ENCODE measurements around the gene EIF3L.
A peak's percentile ranks its signal among the peaks of the same experiment; 100 is the strongest.

Gene EIF3L

DNA sequence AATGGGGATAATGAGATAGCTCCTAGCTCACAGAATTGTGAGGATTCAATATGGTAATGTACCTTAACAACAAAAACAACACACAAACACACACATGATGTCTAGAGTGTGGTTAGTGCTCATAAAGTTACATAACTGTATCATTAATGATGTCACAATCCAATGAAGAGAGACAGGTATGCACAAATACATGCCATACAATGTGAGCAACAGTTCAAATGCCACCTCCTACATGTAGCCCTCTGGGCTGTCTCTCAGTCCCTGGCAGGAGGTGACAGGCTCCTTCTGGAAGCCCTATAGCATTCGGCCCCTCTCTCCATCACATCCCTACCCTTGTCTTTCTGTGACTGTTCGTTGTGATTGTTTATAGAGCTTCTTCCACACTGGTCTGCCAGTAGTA is 48.6 kb downstream of the EIF3L start:
- Histone ChIP-seq H3K36me3 (peaks cover 4% of the 10 kb centered on the region), H3K27ac (no peak overlapping the region), H3K9me3 (no peaks in the 10 kb centered on the region), H3K4me3 (ENCODE audit: low read depth in 1 of 2, low read length in 1 of 2) (no peak overlapping the region), H3K4me1 (ENCODE audit: control insufficient read depth in 1 of 2, insufficient read depth in 1 of 2, low read depth in 1 of 2, low read length in 1 of 2) (peaks cover 13% of the 10 kb centered on the region in 2 experiments), H3K27me3 (no peaks in the 10 kb centered on the region)
- TF ChIP-seq, protein P1, sequence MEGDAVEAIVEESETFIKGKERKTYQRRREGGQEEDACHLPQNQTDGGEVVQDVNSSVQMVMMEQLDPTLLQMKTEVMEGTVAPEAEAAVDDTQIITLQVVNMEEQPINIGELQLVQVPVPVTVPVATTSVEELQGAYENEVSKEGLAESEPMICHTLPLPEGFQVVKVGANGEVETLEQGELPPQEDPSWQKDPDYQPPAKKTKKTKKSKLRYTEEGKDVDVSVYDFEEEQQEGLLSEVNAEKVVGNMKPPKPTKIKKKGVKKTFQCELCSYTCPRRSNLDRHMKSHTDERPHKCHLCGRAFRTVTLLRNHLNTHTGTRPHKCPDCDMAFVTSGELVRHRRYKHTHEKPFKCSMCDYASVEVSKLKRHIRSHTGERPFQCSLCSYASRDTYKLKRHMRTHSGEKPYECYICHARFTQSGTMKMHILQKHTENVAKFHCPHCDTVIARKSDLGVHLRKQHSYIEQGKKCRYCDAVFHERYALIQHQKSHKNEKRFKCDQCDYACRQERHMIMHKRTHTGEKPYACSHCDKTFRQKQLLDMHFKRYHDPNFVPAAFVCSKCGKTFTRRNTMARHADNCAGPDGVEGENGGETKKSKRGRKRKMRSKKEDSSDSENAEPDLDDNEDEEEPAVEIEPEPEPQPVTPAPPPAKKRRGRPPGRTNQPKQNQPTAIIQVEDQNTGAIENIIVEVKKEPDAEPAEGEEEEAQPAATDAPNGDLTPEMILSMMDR (IDR thresholded peaks at IDR 0.05) = no peak

DNA sequence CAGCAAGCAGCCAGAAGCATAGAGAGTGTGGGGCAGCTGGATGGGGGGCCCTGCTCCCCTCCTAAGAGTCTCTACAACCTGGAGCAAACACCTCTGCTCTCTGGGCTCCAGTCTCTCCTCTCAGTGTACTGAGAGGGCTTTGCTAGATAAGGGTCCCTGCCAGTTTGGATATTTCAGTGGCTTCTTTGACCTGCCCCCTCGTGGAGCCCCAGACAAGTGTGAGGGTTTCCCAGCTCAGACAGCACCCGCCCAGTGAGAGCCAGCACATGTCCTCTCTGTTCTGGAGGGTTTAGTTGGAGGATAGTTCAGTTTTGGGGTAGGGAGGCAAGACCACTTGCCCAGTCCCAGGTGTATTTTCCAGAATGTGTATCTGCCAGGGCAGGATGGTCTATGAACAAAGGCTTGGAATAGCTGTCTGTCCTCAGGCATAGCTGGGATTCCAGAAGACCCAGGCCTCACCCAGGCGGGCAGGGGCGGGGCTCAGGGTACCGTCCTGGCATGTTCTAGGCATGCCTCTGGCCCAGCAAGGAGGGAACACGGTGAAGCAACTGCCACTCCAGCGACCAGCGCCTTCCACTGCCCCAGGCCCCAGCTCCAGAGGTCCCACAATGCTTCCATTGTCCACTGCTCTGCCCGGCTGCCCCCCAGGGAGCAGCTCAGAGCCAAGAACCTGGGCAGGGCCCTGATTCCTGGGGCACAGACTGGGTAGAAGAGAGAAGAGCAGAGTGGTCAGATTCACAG is 49.4 kb downstream of the EIF3L start:
- H3K4me3 ChIP-seq (ENCODE audit: low read depth in 1 of 2, low read length in 1 of 2) = no peak overlapping the region
- no peaks in the 10 kb centered on the region for H3K36me3 ChIP-seq
- TF ChIP-seq, protein P1 (IDR thresholded peaks at IDR 0.05) = no peak
- H3K9me3 ChIP-seq = no peaks in the 10 kb centered on the region
- H3K27me3 ChIP-seq = no peaks in the 10 kb centered on the region
- H3K4me1 ChIP-seq (ENCODE audit: control insufficient read depth in 1 of 2, insufficient read depth in 1 of 2, low read depth in 1 of 2, low read length in 1 of 2) = peaks cover 13% of the 10 kb centered on the region in 2 experiments
- H3K27ac ChIP-seq = no peak overlapping the region

GRCh38 chr22:37904572-37905533 is 55.6 kb downstream of the EIF3L start:
- no peak overlapping the region for H3K4me3 ChIP-seq (ENCODE audit: low read depth in 1 of 2, low read length in 1 of 2)
- no peaks in the 10 kb centered on the region for H3K9me3 ChIP-seq
- H3K27me3 ChIP-seq = no peaks in the 10 kb centered on the region
- peaks cover 15 to 19% of the 10 kb centered on the region in 2 experiments for H3K4me1 ChIP-seq (ENCODE audit: control insufficient read depth in 1 of 2, insufficient read depth in 1 of 2, low read depth in 1 of 2, low read length in 1 of 2)
- TF ChIP-seq, protein P1 (IDR thresholded peaks at IDR 0.05) = no peak
- H3K36me3 ChIP-seq = no peaks in the 10 kb centered on the region
- H3K27ac ChIP-seq = no peak overlapping the region

DNA sequence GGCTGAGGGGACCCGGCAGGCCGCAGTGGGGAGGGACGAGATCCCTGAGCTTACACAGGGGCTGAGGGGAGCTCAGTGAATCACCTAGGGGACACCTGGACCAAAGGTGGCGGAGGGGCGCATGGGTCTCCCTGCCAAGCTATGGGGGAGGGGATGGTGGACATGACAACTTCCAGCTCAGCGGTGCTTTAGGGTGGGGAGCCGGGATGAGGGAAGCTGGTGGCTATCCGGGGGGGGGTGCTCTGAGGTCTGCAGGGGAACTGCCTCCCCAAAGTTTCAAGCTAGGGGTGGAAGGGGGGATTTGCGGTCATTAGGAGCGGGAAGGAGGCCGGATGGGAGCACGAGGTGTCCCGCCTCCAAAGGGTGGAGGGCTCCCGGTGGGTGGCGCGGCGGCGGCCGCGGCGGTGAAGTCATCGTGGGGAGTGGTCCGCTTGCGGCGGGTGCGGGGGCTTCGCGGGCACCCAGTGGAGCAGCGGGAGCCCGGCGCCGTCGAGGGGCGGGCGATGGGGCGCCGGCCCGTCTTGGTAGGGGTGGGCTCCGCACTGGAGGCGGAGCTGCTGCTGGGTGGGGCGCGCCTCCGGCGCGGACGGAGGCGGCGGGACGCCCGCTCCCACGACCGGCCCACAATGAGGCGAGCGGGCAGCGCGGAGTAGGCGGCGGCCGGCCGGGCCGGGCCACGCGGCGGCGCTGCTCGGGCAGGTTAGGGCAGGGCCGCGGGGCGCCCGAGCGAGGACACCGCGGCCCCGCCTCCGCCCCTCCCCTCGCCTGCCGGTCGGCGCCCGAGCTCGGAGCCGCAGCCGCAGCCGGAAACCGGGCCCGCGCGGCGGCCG is 56.5 kb downstream of the EIF3L start, which contains the start of gene MICALL1:
MICALL1 (plus strand) TSS at position 764 of the 830 bp plus-strand sequence. CDS start 126 bp downstream, outside the sequence.
- TF ChIP-seq, protein P1 (IDR thresholded peaks at IDR 0.05) = peak; percentile 53
- Histone ChIP-seq H3K4me3 (ENCODE audit: low read depth in 1 of 2, low read length in 1 of 2) (peak within 1 kb of the TSS; percentile 62 to 70), H3K36me3 (no peaks in the 10 kb centered on the region), H3K4me1 (ENCODE audit: control insufficient read depth in 1 of 2, insufficient read depth in 1 of 2, low read depth in 1 of 2, low read length in 1 of 2) (peaks cover 15 to 19% of the 10 kb centered on the region in 2 experiments), H3K27ac (peak within 1 kb of the TSS; percentile 75), H3K27me3 (no peaks in the 10 kb centered on the region), H3K9me3 (no peaks in the 10 kb centered on the region)

All from neutrophil (primary cell).